SW480 (cell line): Measurements from ENCODE around the gene MKI67.
"Not testable (repeated sequence)": the region's sequence is repeated elsewhere in the genome, so short reads cannot be mapped to it uniquely, and the experiment has no call there.

Experiments
- DNase-seq: peaks from one replicate; pipeline ENCODE4 v3.0.0-alpha.2; 2016; ENCODE audit warnings: low spot score

MKI67 gene

DNA sequence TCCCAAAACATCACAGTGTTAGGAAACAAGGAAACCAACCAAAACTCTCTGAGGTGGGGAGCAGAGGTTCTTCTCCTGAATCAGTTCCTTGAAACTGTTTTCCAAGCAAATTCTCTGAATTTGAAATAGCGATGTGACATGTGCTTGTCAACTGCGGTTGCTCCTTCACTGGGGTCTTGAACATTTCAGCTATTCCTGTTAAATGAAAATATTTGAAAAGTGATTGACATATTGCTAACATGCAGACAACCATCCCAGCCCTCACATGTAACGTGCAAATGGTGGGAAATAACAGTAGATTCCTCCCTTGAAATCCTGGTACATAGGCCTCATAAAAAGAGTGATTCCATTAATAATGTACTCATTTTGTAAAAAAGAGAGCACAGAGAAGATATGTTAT is 15.9 kb downstream of the MKI67 start:
- DNase-seq, result no peak

DNA sequence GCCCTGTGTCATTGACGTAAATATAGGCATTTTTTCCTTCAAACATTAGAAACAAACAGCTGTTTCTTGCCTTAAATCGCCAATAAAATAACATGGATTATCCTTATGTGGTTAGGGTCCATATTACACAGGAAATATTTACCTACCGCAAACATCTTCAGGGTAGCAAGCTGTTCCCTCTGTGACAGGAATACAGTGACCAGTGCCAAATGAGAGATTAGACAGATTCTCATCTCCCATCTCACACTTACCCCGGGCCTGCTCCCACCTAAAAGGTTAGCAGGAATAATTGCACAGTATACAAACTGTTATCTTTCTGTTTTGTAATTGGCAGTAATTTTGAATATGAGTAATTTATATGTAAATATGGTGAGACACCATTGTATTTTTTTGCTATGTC is 16.5 kb downstream of the MKI67 start:
- no peak for DNase-seq

DNA sequence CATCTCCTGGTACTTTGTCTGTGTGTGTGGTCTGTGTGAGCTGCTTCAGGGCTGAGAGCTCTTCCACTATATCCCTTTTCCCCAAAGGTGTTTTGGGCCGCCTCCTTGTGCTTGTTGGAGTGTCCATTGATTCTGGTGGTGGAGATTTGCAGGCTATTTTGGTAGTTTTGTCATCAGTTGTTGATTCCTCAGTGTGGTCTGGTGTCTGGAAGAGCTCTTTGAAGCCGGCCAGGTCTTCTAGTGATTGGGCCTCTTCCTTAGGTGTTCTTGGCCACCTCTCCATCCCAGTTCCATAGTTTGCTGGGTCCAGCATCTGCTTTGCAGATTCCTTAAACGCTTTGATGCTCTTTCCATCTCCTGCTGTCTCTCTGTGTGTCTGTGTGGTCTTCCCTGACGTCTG is 20.8 kb downstream of the MKI67 start:
- no peak for DNase-seq

DNA sequence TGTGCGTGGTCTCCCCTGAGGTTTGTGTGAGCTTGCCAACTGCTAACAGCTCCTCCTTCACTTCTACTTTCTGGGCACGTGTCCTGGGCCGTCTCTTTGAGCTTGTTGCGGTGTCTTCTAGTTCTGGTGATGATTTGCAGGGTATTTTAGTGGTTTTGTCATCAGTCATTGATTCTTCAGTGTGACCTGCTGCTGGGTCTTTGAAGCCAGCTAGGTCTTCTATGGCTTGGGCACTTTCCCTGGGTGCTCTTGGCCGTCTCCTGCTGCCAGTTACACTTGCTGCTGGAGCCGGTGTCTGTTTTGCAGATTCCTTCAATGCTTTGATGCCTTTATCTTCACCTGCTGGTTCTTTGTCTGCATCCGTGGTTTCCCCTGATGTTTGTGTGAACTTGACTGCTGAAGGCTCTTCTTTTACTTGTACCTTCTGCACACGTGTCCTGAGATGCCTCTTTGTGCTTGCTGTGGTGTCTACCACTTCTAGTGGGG is 23.0 kb downstream of the MKI67 start:
- DNase-seq, result no peak

DNA sequence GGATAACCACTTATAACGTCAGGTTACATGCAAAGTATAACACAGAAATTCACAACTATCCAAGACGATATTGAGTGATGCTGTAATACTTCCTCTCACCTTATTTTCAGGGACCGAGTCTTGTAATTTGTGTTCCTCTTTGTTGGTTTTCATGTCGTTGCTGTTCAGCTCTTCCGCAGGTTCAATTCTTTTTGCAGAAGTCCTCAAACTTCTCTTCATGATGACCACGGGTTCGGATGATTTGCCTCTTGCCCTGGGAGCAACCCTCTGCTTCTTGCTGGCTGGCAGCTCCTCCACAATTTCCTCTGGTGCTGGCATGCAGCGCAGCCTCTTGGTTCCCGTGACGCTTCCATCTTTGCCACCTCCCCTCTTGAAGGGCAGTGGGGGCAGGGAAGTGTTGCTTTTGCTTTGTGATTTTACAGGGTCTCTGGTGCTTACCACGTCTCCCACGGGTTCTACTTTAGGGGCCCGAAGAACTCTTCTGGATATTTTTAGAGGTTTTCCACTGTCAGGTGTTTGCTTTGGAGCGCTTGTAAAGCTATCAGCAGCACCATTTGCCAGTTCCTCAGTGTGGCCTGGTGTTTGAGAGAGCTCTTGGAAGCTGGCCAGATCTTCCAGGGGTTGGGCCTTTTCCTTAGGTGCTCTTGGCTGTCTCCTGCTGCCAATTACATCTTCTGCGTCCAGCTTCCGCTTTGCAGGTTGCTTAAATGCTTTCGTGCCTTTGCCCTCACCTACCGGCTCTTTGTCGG is 23.6 kb downstream of the MKI67 start:
- no peak for DNase-seq

DNA sequence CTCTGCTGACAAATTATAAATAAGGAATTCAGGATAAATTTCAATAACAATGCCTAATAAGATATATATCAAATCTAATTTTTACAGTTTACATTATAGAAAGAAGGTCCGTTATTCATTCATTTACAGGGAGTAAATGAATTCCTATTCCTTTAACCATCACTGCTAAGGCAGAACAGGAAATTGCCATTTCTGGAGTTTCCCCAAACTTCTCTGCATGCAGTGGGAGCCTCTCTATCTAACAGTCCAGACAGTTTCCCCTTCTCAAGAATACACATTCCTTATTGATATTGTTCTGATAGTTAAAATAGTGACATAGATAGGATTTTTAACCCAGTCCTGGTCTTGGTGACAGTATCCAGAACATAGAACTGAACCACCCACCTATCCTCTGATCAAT is 24.3 kb downstream of the MKI67 start:
- no peak for DNase-seq

DNA sequence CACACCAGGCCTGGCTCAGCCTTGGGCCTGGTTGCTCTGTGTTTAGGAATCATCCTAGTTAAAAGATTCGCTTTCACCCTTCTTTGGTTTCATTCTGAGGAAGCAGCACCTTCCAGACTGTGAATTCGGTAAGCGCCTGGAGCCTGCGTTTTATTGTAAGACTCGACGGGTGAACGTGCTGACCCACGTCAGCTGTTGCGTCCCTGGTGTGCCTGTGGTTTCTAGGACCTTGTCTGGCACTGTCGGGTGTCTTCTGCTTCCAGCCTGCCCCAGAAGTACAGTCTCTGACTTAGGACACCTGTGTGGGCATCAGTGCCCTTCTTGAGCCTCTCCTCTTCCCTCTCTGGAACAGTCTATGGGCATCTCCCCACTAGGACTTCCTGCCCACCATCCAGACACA is 26.3 kb downstream of the MKI67 start:
- no peak for DNase-seq

DNA sequence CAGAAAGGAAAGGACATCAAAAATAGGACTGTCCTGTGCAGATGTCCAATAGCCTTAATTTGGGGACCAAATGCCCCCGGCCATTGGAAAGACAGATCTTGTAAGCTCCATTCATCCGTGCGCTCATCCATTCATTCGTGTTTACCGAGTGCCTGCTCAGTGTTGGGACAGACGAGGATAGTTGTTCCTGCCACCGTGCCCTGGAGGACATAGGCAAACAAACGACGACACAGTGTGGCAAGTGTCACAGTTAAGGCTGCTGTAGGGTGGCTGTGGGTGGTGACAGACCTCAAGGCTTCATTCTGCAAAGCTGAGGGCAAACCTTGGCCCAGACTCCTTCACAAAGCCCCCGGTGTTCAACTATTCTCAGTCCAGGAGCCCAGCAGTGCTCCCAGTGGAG is 27.6 kb downstream of the MKI67 start:
- DNase-seq, result no peak

DNA sequence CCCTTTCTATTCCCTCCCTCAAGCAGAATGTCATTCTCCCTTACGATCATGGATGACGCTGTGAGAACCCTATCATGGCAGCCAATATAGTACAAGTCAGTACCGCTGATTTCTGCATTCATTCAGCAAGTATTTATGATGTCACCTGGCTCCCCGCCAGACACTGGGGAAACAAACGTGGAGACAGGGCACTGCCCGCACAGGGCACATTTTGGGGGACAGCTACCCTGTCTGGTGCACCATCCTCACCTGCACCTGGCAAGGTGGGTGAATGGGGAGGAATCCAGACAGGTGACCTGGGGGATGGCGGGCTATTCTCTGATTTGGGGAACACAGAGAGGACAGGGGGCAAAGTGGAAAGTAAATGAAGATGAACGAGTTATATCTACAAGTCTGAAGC is 28.4 kb downstream of the MKI67 start:
- DNase-seq, result no peak

DNA sequence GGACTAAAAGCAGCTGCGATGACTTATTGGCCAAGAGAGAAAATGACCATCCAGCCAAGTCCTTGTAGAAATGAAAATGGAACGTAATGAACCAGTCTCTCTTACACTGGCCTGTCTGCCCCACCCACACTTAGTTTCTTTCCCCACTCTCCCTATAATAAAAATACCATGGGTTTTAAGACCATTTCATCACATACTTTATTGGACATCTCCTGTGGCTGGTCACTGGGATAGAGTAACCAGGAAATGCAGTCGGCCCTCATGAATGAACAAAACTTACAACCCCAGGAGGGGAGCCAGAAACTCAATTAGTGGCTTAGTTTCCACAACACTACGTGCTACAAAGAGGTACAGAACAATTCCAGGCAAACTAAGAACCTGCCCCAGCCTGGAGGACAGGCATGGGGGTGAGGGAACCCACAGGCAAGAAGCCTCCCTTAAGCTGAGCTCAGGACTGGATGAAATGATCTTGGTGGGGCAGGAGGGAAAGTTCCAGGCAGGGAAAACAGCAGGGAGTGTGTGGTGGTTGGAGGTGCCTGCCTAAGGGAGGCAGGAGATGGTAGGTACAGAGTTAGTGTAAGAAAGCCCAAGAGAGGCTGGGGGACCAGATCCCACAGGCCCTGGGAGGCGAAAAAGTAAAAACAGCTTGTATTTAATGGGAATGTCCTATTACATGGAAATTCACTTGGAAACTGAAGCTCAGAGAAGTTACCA is 29.6 kb downstream of the MKI67 start:
- DNase-seq, result no peak

DNA sequence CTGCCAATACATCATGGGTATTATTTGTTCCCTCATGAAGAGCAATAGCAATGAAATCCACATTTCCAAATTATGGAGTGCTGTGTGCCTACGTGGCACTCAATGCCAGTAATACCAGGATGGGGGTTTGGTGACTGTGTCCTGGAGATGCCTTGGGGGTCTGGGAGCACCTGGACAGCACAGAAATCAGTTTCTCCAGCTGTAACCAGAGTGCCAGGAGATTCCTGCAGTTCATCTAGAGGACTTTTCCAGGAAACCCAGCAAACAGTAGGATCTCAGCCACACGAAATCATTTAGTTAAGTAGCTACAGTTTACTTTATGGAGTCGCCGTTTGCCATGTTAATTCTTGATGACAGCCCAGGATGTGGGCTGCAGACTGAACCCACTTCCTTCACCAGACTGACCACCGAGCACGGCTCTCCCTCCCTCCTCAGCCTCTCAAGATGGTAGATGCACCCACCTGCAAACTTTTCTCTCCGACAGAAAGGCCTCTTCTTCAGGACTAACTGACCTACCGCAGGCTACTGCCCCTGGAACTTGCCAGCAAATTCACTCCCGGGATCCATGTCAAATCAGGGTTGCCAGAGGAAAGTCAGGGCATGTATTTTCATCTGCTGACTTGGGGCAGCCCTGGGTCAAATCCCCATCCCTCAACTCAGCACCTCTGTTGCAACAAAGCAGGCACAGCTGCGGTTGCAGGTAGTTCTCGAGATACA is 30.3 kb downstream of the MKI67 start:
- DNase-seq, result no peak

DNA sequence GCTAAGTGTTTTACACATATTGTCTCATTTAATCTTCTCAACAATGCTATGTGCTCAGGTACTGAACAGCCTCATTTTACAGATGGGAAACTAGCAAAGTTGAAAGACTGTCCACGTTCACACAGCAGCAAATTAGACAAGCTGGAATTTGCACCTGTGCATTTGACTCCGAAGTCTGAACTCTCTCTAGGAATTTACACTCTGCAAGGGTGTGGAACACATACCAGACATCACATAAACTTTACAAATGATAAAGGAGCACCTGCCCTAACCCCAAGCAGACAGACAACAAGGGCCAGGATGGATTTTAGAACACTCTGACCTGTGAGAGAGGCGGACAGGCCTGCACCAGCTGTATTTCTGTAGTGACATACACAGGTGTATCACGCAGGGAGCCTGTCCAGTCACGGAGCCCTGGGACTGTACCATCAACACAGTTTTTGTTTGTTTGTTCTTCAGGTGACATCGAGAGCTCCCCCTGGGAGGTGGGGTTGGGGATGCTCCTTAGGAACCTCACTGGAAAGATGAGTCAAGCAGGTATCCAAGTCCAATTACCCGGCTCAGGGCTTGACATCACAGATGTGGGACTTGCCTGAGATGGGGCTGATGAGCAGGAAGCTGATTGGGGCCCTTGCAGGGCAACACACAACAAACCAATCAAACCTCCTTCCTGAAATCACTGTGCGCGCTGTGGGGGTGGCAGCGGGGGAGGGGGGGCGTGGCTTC is 31.0 kb downstream of the MKI67 start:
- DNase-seq, result peak; percentile 60

DNA sequence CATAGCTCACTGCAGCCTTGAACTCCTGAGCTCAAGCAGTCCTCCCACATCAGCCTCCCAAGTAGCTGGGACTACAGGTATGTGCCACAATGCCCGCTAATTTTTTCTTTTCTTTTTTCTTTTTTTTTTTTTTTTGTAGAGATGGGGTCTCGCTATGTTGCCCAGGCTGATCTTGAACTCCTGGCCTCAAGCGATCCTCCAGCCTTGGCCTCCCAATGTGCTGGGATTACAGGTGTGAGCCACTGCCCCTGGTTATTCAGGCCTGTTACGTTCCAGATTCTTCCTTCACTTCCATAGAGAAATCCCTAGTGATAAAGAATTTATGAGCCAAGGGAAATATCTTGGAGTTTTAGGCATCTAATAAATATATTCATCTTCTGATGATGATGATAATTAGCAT is 31.6 kb downstream of the MKI67 start:
- not testable (repeated sequence) for DNase-seq

DNA sequence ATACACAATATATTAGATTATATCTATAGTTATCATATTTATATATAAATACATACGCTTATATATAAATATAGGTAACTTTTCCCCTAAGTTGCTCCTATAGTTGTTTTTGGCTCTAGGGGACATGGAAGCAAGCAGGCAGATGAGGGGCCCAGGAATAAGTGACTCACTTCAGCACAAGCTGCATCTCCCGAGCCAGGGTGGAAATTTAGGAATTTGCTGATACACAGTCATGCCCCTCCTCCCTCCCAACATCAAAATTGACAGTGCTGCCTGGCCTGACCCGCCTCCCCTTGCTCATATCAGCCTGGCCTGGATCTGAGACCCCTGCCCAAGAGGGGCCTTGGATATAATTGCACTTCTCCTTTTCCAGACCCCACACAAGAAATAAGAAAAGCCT is 33.8 kb downstream of the MKI67 start:
- DNase-seq, result no peak

DNA sequence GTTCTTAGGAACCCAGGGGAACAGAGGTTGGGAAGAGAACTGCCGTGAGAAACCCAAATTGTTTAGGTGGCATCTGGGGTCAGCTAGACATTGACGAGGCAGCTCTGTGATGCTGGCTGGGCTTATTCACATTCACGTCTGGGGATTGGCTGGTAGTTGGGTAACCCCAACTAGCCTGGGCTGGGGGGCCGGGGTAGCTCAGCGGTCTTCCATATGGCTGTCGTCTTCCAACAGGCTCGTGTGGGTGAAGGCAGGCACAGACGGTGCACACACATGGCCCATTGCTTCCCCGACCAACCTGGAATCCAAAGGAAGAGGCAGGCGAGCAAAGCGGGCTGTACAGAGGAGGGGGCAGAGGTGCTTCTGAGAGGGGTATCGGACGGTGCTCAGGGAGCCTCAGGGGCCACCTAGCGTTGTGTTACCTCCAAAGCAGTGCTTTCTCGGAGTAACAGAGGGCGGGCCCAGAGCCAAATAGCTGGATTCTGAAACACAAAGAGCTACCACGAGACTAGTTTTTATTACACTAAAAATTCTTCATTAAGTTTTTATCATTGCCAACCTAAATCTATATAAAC is 34.5 kb downstream of the MKI67 start:
- no peak for DNase-seq

DNA sequence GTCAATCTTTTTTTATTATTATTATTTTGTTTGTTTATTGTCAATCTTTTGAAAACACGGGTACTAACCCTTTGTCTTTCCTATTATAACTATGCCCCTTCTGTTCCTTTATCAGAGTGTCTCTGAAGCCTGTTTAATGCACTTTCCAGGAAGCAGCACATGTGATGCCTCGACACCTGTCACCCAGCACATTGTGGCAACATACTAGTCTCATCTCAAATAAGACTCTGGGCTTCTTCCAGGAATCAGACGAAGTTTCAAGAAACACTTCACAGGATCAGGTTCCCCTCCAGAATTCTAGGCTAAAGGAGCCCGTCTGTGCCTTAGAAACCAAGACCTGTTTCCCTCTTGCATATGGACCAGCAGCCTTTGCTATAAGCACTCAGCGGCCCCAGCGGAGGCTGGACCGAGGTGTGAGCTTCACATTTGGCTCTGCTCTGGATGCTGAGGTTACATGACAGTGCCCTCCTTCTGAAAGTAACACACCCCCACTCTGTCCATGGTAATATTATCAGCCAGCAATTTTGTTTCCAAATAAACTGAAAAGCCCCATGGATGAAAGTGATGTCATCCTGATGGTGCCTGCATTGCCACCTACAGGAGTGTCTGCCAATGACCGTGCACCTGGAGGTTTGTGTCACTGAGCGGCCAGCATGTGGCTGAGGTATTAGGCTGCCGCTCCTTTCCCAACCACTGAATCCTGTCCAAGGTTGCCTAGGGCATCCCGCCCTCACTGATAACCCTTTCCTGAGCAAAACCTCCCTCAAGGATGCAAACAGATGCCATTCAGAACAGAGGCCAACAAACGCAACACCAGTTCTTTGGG is 38.1 kb downstream of the MKI67 start:
- DNase-seq, result peak; percentile 54

DNA sequence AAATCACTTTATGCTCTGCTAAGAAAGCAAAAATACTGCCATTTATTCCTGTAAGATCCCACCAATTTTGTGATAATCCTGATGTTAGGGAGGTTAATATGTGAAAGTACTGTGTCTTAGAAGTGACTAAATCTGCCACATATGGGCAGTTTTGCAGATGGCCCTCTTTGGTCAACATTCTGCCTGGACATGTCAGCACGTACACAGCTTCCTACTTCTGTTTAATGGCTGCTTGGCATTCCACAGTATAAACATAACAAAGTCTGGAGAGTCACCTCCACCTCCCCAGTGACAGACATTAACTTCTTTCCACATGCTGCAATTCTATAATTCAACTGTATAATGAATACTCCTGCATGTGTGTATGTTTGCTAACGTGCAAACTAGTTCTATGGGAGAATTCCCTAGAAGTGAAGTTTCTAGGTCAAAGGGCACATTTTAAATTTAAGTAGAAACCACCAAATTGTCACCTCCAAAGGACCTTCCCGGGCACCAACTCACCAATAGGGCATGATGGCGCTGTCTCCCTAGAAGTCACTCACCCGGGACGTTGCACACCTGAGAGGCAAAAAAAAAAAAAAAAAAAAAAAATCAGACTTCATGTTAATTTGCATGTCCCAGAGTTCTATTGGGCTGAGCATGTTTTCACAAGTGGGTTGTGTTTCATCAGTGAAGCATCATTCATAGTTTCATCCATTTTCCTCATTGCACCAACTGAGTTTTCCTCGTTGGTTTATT is 38.9 kb downstream of the MKI67 start:
- DNase-seq, result no peak

DNA sequence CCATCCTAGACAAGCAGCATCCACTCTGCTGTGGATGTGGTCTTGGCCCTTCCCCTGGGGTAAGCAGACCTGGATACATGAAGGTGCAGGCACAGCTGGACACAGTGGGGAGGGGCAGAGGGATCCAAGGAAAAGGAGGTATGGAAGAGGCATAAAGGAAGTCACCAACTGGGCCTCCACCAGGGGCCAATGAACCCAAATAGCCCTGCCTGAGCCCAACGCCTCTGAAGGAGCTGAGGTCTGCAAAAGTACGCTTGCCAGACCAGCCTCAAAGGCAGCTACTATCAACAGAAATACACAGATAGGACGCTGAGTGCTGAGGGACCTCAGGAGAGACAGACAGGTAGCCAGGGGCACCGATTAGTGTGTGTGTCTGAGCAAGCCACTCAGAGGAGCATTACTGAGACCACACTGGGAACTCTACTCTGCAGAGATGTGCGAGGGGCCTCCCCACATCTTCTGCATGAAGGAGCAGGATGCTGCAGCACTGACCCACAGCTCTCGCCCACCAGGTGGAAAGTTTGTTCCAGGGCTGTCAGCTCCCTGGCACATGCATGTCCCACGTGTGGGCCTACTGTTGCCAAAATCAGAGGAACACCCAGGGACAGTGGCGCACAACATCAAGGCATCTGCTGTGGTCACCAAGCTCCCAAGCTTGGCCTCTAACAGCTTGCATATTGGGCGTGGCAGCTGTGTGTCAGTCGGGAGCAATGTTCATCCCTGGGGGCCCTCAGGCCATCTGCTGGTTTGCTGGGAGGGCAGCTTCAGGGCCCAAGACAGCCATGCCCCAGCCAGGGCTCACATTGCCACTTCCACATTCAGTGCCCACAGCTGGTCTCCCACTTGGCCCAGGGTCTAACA is 40.0 kb downstream of the MKI67 start:
- DNase-seq, result peak; percentile 67

DNA sequence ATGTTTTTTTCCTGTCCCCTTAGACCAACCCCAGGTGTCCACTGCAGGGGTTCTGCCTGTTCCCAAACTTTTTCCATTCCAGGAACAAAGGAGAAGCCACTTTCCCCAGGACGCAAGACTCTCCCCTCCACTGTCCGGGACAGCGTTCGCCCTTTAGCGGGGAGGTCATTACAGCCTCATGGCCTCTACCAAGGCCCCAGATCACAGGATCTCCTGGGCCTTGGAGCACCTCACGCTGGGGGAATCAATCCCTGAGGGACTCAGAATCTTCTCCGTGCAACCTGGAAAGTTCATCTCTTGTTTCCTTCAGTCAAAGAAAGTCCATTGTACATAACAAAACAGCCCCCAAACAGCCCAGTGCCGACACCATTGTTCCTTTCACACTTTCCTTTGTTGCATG is 41.2 kb downstream of the MKI67 start:
- no peak for DNase-seq
